ENCODE results near the gene FLT1. TPM values are rescaled to one million over a fixed set of nuclear protein-coding genes. Genes with fewer than 3 reads are reported as not detected.

Gene FLT1
- total RNA-seq, 2 experiments from 2014 or later = 1.6 to 2.5 TPM

DNA sequence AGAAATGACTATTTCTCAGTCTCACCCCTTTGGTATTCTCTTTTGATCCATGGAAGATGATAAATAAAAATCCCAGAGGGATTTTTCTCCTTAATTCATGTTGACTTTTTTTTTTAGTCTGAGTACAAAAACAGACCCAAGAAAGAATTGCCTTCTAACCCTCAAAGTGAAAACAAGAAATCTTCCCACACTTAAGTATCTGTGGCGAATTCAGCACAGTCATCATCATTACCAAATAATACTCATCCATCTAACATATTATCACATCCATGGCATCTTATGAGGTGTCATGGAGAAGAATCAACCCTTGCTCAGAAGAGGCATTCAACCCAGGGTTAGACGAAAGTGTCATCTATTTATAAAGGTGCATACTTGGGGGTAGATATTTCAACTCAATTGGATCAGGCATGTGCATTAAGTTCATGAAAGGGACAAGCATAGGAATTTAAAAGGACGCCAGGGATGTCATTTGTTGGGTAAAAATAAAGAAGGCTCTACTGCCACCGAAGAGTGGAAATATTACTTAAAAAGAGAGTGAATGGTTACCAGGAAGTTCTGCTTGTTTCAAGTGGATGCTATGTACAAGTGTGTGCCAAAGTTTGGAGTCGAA, 101.9 kb downstream of the FLT1 start:
- no peak overlapping the region for H2AFZ ChIP-seq (ENCODE audit: low read length)
- DNase-seq (ENCODE audit: low spot score) = no peak
- H3K4me3 ChIP-seq (ENCODE audit: low read depth, low read length, poor library complexity, severe bottlenecking) = no peak overlapping the region
- no peaks in the 10 kb centered on the region for H3K9me2 ChIP-seq (ENCODE audit: insufficient read depth, low read length)
- ChIA-PET CTCF (ENCODE audit: unreplicated experiment) (no interaction called here), POLR2A (interaction anchor here (0.6 kb wide), 1 partner anchor 8 kb away, joined by 3 read pairs; no protein-coding TSS in a partner anchor)
- no peak overlapping the region for H3K4me2 ChIP-seq (ENCODE audit: low read length)
- H3K4me1 ChIP-seq (ENCODE audit: insufficient read depth, low read length, poor library complexity, severe bottlenecking) = no peaks in the 10 kb centered on the region
- BruUV-seq (replicated peaks) = no TSS peak
- intact Hi-C loops (cut with micrococcal nuclease; ENCODE audit: unreplicated experiment) = no loop called here
- TF ChIP-seq EZH2phosphoT487 (IDR thresholded peaks at IDR 0.05; ENCODE audit: borderline replicate concordance, low read depth, low read length) = no peak
- TF ChIP-seq, protein P1, sequence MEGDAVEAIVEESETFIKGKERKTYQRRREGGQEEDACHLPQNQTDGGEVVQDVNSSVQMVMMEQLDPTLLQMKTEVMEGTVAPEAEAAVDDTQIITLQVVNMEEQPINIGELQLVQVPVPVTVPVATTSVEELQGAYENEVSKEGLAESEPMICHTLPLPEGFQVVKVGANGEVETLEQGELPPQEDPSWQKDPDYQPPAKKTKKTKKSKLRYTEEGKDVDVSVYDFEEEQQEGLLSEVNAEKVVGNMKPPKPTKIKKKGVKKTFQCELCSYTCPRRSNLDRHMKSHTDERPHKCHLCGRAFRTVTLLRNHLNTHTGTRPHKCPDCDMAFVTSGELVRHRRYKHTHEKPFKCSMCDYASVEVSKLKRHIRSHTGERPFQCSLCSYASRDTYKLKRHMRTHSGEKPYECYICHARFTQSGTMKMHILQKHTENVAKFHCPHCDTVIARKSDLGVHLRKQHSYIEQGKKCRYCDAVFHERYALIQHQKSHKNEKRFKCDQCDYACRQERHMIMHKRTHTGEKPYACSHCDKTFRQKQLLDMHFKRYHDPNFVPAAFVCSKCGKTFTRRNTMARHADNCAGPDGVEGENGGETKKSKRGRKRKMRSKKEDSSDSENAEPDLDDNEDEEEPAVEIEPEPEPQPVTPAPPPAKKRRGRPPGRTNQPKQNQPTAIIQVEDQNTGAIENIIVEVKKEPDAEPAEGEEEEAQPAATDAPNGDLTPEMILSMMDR (conservative IDR thresholded peaks at IDR 0.05; ENCODE audit: low read length) = no peak
- no peaks in the 10 kb centered on the region for H3K79me2 ChIP-seq (ENCODE audit: insufficient read depth, low read depth, low read length)
- H3K36me3 ChIP-seq (ENCODE audit: insufficient read depth, low read length) = no peaks in the 10 kb centered on the region
- no peaks in the 10 kb centered on the region for H4K20me1 ChIP-seq (ENCODE audit: insufficient read depth, low read length)
- no peak overlapping the region for H3K27ac ChIP-seq (ENCODE audit: low read depth, low read length, poor library complexity, severe bottlenecking)
- no peaks in the 10 kb centered on the region for H3K9me3 ChIP-seq (ENCODE audit: low read length)

GRCh38 chr13:28392428-28392827, 102.5 kb downstream of the FLT1 start:
- no peak overlapping the region for H3K4me3 ChIP-seq (ENCODE audit: low read depth, low read length, poor library complexity, severe bottlenecking)
- no peak overlapping the region for H2AFZ ChIP-seq (ENCODE audit: low read length)
- BruUV-seq (replicated peaks) = no TSS peak
- H3K4me2 ChIP-seq (ENCODE audit: low read length) = no peak overlapping the region
- POLR2A ChIA-PET = no interaction called here
- H3K36me3 ChIP-seq (ENCODE audit: insufficient read depth, low read length) = no peaks in the 10 kb centered on the region
- no peaks in the 10 kb centered on the region for H3K79me2 ChIP-seq (ENCODE audit: insufficient read depth, low read depth, low read length)
- CTCF ChIA-PET (ENCODE audit: unreplicated experiment) = no interaction called here
- H3K27ac ChIP-seq (ENCODE audit: low read depth, low read length, poor library complexity, severe bottlenecking) = no peak overlapping the region
- intact Hi-C loops (cut with micrococcal nuclease; ENCODE audit: unreplicated experiment) = no loop called here
- H3K4me1 ChIP-seq (ENCODE audit: insufficient read depth, low read length, poor library complexity, severe bottlenecking) = no peaks in the 10 kb centered on the region
- H3K9me3 ChIP-seq (ENCODE audit: low read length) = no peaks in the 10 kb centered on the region
- TF ChIP-seq, protein P1 (conservative IDR thresholded peaks at IDR 0.05; ENCODE audit: low read length) = no peak
- no peak for TF ChIP-seq EZH2phosphoT487 (IDR thresholded peaks at IDR 0.05; ENCODE audit: borderline replicate concordance, low read depth, low read length)
- DNase-seq (ENCODE audit: low spot score) = no peak
- no peaks in the 10 kb centered on the region for H3K9me2 ChIP-seq (ENCODE audit: insufficient read depth, low read length)
- no peaks in the 10 kb centered on the region for H4K20me1 ChIP-seq (ENCODE audit: insufficient read depth, low read length)

- BruUV-seq (replicated peaks) = no TSS peak
- CTCF ChIA-PET (ENCODE audit: unreplicated experiment) = no interaction called here
- Histone ChIP-seq H3K36me3 (ENCODE audit: insufficient read depth, low read length) (no peaks in the 10 kb centered on the region), H3K9me2 (ENCODE audit: insufficient read depth, low read length) (no peaks in the 10 kb centered on the region), H4K20me1 (ENCODE audit: insufficient read depth, low read length) (no peaks in the 10 kb centered on the region), H2AFZ (ENCODE audit: low read length) (no peak overlapping the region), H3K4me2 (ENCODE audit: low read length) (no peak overlapping the region), H3K27ac (ENCODE audit: low read depth, low read length, poor library complexity, severe bottlenecking) (no peak overlapping the region), H3K4me3 (ENCODE audit: low read depth, low read length, poor library complexity, severe bottlenecking) (no peak overlapping the region), H3K9me3 (ENCODE audit: low read length) (no peaks in the 10 kb centered on the region), H3K79me2 (ENCODE audit: insufficient read depth, low read depth, low read length) (no peaks in the 10 kb centered on the region), H3K4me1 (ENCODE audit: insufficient read depth, low read length, poor library complexity, severe bottlenecking) (no peaks in the 10 kb centered on the region)
- POLR2A ChIA-PET = no interaction called here
- no peak for TF ChIP-seq EZH2phosphoT487 (IDR thresholded peaks at IDR 0.05; ENCODE audit: borderline replicate concordance, low read depth, low read length)
- TF ChIP-seq, protein P1 (conservative IDR thresholded peaks at IDR 0.05; ENCODE audit: low read length) = no peak
- DNase-seq (ENCODE audit: low spot score) = no peak
- intact Hi-C loops (cut with micrococcal nuclease; ENCODE audit: unreplicated experiment) = no loop called here
These were observed 107.0 kb downstream of the FLT1 start for GRCh38 chr13:28387740-28388501.

All from OCI-LY7 (cell line).